ENCODE measurements around the gene P2RX7. TPM values are rescaled to one million over a fixed set of nuclear protein-coding genes. Genes with fewer than 3 reads are reported as not detected.

P2RX7 gene
- total RNA-seq, 1 experiment from 2014 or later, result 0.55 TPM

GRCh38 chr12:121190523-121191031 is 57.9 kb downstream of the P2RX7 start:
- Mint-ChIP-seq H3K4me1 (no peaks in the 10 kb centered on the region), H3K9me3 (no peaks in the 10 kb centered on the region), H3K27ac (no peak overlapping the region), H3K36me3 (no peaks in the 10 kb centered on the region), H3K27me3 (ENCODE audit: low read depth) (no peaks in the 10 kb centered on the region), H3K4me3 (no peak overlapping the region)
- TF ChIP-seq JAZF1 (CRISPR knock-in tag; IDR thresholded peaks at IDR 0.05) (no peak), ARID4B (CRISPR knock-in tag; IDR thresholded peaks at IDR 0.05; ENCODE audit: borderline replicate concordance) (no peak), HMGA2 (CRISPR knock-in tag; IDR thresholded peaks at IDR 0.05) (no peak), ZNF219 (CRISPR knock-in tag; IDR thresholded peaks at IDR 0.05; ENCODE audit: borderline replicate concordance) (no peak), NFE2L1 (CRISPR knock-in tag; IDR thresholded peaks at IDR 0.05) (no peak), RELA (CRISPR knock-in tag; IDR thresholded peaks at IDR 0.05; ENCODE audit: borderline replicate concordance) (no peak), NR3C1 (CRISPR knock-in tag; conservative IDR thresholded peaks at IDR 0.05; ENCODE audit: low read depth) (no peak), FOXP1 (CRISPR knock-in tag; IDR thresholded peaks at IDR 0.05; ENCODE audit: borderline replicate concordance) (no peak)
- TF ChIP-seq, protein P1, sequence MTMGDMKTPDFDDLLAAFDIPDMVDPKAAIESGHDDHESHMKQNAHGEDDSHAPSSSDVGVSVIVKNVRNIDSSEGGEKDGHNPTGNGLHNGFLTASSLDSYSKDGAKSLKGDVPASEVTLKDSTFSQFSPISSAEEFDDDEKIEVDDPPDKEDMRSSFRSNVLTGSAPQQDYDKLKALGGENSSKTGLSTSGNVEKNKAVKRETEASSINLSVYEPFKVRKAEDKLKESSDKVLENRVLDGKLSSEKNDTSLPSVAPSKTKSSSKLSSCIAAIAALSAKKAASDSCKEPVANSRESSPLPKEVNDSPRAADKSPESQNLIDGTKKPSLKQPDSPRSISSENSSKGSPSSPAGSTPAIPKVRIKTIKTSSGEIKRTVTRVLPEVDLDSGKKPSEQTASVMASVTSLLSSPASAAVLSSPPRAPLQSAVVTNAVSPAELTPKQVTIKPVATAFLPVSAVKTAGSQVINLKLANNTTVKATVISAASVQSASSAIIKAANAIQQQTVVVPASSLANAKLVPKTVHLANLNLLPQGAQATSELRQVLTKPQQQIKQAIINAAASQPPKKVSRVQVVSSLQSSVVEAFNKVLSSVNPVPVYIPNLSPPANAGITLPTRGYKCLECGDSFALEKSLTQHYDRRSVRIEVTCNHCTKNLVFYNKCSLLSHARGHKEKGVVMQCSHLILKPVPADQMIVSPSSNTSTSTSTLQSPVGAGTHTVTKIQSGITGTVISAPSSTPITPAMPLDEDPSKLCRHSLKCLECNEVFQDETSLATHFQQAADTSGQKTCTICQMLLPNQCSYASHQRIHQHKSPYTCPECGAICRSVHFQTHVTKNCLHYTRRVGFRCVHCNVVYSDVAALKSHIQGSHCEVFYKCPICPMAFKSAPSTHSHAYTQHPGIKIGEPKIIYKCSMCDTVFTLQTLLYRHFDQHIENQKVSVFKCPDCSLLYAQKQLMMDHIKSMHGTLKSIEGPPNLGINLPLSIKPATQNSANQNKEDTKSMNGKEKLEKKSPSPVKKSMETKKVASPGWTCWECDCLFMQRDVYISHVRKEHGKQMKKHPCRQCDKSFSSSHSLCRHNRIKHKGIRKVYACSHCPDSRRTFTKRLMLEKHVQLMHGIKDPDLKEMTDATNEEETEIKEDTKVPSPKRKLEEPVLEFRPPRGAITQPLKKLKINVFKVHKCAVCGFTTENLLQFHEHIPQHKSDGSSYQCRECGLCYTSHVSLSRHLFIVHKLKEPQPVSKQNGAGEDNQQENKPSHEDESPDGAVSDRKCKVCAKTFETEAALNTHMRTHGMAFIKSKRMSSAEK (CRISPR knock-in tag; IDR thresholded peaks at IDR 0.05; ENCODE audit: borderline replicate concordance), result no peak
- no peak for ATAC-seq
- CTCF ChIA-PET, result interaction anchor here (1.8 kb wide), 1 partner anchor 185 kb away, joined by 6 read pairs; no protein-coding TSS in a partner anchor
- POLR2A ChIA-PET, result no interaction called here
- no peak for DNase-seq (ENCODE audit: low spot score)

GRCh38 chr12:121191151-121191550 is 58.5 kb downstream of the P2RX7 start:
- H3K27me3 Mint-ChIP-seq (ENCODE audit: low read depth), result no peaks in the 10 kb centered on the region
- no peaks in the 10 kb centered on the region for H3K36me3 Mint-ChIP-seq
- POLR2A ChIA-PET, result no interaction called here
- CTCF ChIA-PET, result interaction anchor here (1.8 kb wide), 1 partner anchor 186 kb away, joined by 6 read pairs; no protein-coding TSS in a partner anchor
- ATAC-seq (no peak), DNase-seq (ENCODE audit: low spot score) (no peak)
- H3K9me3 Mint-ChIP-seq, result no peaks in the 10 kb centered on the region
- H3K27ac Mint-ChIP-seq, result no peak overlapping the region
- H3K4me3 Mint-ChIP-seq, result no peak overlapping the region
- H3K4me1 Mint-ChIP-seq, result no peaks in the 10 kb centered on the region
- TF ChIP-seq, protein P2, sequence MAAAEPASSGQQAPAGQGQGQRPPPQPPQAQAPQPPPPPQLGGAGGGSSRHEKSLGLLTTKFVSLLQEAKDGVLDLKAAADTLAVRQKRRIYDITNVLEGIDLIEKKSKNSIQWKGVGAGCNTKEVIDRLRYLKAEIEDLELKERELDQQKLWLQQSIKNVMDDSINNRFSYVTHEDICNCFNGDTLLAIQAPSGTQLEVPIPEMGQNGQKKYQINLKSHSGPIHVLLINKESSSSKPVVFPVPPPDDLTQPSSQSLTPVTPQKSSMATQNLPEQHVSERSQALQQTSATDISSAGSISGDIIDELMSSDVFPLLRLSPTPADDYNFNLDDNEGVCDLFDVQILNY (CRISPR knock-in tag; IDR thresholded peaks at IDR 0.05), result no peak
- TF ChIP-seq, protein P3, sequence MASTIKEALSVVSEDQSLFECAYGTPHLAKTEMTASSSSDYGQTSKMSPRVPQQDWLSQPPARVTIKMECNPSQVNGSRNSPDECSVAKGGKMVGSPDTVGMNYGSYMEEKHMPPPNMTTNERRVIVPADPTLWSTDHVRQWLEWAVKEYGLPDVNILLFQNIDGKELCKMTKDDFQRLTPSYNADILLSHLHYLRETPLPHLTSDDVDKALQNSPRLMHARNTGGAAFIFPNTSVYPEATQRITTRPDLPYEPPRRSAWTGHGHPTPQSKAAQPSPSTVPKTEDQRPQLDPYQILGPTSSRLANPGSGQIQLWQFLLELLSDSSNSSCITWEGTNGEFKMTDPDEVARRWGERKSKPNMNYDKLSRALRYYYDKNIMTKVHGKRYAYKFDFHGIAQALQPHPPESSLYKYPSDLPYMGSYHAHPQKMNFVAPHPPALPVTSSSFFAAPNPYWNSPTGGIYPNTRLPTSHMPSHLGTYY (CRISPR knock-in tag; IDR thresholded peaks at IDR 0.05), result no peak
- no peak for TF ChIP-seq TEAD1 (CRISPR knock-in tag; IDR thresholded peaks at IDR 0.05)
- no peak for TF ChIP-seq IRF2 (CRISPR knock-in tag; IDR thresholded peaks at IDR 0.05; ENCODE audit: borderline replicate concordance, low read depth)
- TF ChIP-seq SMAD3 (CRISPR knock-in tag; IDR thresholded peaks at IDR 0.05; ENCODE audit: borderline replicate concordance), result no peak
- no peak for TF ChIP-seq ZNF281 (CRISPR knock-in tag; IDR thresholded peaks at IDR 0.05)
- TF ChIP-seq ARID4B (CRISPR knock-in tag; IDR thresholded peaks at IDR 0.05; ENCODE audit: borderline replicate concordance), result no peak
